HEK293 (cell line): ENCODE results near the gene ZNF273.

Experiments used
- CTCF ChIP-seq: fragments of 450-650 bp; formaldehyde crosslinking; IDR thresholded peaks from 2 replicates; pipeline ENCODE4 v1.5.1; 2016; ENCODE audit warnings: missing biosample characterization, missing genetic modification characterization
- ZBTB21 ChIP-seq: fragments of 450-650 bp; formaldehyde crosslinking; IDR thresholded peaks from 2 replicates; pipeline ENCODE4 v1.5.1; 2017; ENCODE audit warnings: missing biosample characterization, missing genetic modification characterization
- ZBTB26 ChIP-seq: fragments of 450-650 bp; formaldehyde crosslinking; optimal IDR thresholded peaks from 2 replicates; pipeline ENCODE3; 2016; ENCODE audit warnings: missing biosample characterization, mild to moderate bottlenecking, missing genetic modification characterization

- TF ChIP-seq ZBTB21 (no peak), CTCF (tag by site-specific recombination) (no peak), ZBTB26 (tag by site-specific recombination) (no peak)
Measured at GRCh38 chr7:64914557-64914956, 11.5 kb downstream of the ZNF273 start.
